DMS153 (cell line): Measurements from ENCODE around the gene CEP170B.
"Not testable (repeated sequence)": the region's sequence is repeated elsewhere in the genome, so short reads cannot be mapped to it uniquely, and the experiment has no call there.

Experiments
- DNase-seq: peaks from one replicate; lab custom pipeline; 2025; lab: John Stamatoyannopoulos, UW

The CEP170B gene

GRCh38 chr14:104932676-104933631 is 67.9 kb downstream of the CEP170B start:
- DNase-seq, result no peak

GRCh38 chr14:104933746-104934733 is 69.0 kb downstream of the CEP170B start:
- DNase-seq, result no peak

- no peak for DNase-seq
These were observed 70.1 kb downstream of the CEP170B start for GRCh38 chr14:104935026-104935650.

GRCh38 chr14:104935955-104936354 is 70.9 kb downstream of the CEP170B start:
- no peak for DNase-seq

GRCh38 chr14:104936361-104937155 is 71.5 kb downstream of the CEP170B start:
- no peak for DNase-seq

GRCh38 chr14:104937161-104937560 is 72.1 kb downstream of the CEP170B start:
- no peak for DNase-seq

GRCh38 chr14:104937694-104938365 is 72.8 kb downstream of the CEP170B start:
- DNase-seq, result no peak

GRCh38 chr14:104938436-104938835 is 73.4 kb downstream of the CEP170B start:
- DNase-seq, result no peak

GRCh38 chr14:104938960-104939359 is 73.9 kb downstream of the CEP170B start:
- DNase-seq, result no peak

GRCh38 chr14:104939666-104940410 is 74.8 kb downstream of the CEP170B start:
- no peak for DNase-seq

- no peak for DNase-seq
These were observed 75.6 kb downstream of the CEP170B start for GRCh38 chr14:104940526-104941150.

GRCh38 chr14:104941508-104942365 is 76.7 kb downstream of the CEP170B start:
- DNase-seq, result no peak

- DNase-seq, result no peak
These were observed 77.5 kb downstream of the CEP170B start for GRCh38 chr14:104942586-104942985.

- DNase-seq, result not testable (repeated sequence)
These were observed 78.3 kb downstream of the CEP170B start for GRCh38 chr14:104943216-104944015.

- not testable (repeated sequence) for DNase-seq
These were observed 78.9 kb downstream of the CEP170B start for GRCh38 chr14:104944016-104944308.

- not testable (repeated sequence) for DNase-seq
These were observed 79.6 kb downstream of the CEP170B start for GRCh38 chr14:104944436-104945205.

GRCh38 chr14:104945266-104945665 is 80.2 kb downstream of the CEP170B start:
- not testable (repeated sequence) for DNase-seq
